ENCODE results near the gene PDE9A.

PDE9A gene

GRCh38 chr21:42760361-42760950 is 107.0 kb downstream of the PDE9A start:
- TF ChIP-seq, protein P1, sequence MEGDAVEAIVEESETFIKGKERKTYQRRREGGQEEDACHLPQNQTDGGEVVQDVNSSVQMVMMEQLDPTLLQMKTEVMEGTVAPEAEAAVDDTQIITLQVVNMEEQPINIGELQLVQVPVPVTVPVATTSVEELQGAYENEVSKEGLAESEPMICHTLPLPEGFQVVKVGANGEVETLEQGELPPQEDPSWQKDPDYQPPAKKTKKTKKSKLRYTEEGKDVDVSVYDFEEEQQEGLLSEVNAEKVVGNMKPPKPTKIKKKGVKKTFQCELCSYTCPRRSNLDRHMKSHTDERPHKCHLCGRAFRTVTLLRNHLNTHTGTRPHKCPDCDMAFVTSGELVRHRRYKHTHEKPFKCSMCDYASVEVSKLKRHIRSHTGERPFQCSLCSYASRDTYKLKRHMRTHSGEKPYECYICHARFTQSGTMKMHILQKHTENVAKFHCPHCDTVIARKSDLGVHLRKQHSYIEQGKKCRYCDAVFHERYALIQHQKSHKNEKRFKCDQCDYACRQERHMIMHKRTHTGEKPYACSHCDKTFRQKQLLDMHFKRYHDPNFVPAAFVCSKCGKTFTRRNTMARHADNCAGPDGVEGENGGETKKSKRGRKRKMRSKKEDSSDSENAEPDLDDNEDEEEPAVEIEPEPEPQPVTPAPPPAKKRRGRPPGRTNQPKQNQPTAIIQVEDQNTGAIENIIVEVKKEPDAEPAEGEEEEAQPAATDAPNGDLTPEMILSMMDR (IDR thresholded peaks at IDR 0.05; ENCODE audit: insufficient read depth, low read length, poor library complexity, severe bottlenecking), result no peak
- H3K36me3 ChIP-seq (ENCODE audit: control insufficient read depth, insufficient read depth, low read length), result no peaks in the 10 kb centered on the region
- peaks cover 1% of the 10 kb centered on the region for H3K27me3 ChIP-seq (replicated peaks; ENCODE audit: control insufficient read depth, insufficient read depth, low read length)
- H3K4me3 ChIP-seq (replicated peaks; ENCODE audit: low read depth, low read length), result no peak overlapping the region
- no peak for DNase-seq (ENCODE audit: extremely low read depth, insufficient read length)

DNA sequence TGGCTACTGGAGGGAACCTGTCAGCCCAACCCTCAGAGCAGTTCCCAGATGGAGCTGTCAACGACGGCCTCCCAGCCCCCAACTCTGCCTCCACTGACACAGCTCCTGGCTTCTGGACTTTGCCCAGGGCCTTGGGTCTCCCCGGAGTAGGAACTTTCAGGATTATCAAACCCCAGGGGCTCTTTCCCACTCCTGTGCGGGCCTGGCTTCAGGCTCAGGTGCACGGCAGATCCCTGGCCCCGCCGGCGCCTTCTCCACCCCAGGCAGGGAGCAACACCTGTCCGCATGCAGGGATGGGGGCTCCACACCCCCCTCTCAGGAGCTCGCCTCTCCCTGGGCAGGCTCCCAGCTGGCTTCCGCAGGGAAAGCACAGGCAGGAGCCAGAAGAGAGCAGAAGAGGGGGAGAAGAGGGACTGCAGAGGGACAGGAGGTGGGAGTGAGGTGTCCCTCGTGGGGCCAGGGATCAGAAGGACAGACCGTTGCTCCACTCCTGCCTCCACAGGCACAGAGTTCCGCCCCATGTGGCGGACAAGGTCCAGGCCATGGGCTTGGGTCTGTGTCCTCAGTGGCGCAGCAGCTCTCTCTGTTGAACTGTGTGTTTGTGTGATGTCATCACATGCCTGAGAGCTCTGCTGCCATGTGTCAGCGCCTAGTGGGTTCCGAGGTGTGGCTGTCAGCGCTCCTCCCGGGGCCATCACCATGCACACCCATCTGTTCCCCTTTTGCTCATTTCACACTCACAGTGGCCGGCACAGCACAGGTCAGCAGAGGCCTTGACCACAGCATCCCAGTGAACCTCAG is 107.7 kb downstream of the PDE9A start:
- Histone ChIP-seq H3K27me3 (replicated peaks; ENCODE audit: control insufficient read depth, insufficient read depth, low read length) (peaks cover 1% of the 10 kb centered on the region), H3K36me3 (ENCODE audit: control insufficient read depth, insufficient read depth, low read length) (no peaks in the 10 kb centered on the region), H3K4me3 (replicated peaks; ENCODE audit: low read depth, low read length) (no peak overlapping the region)
- DNase-seq (ENCODE audit: extremely low read depth, insufficient read length), result no peak
- TF ChIP-seq, protein P1 (IDR thresholded peaks at IDR 0.05; ENCODE audit: insufficient read depth, low read length, poor library complexity, severe bottlenecking), result no peak

DNA sequence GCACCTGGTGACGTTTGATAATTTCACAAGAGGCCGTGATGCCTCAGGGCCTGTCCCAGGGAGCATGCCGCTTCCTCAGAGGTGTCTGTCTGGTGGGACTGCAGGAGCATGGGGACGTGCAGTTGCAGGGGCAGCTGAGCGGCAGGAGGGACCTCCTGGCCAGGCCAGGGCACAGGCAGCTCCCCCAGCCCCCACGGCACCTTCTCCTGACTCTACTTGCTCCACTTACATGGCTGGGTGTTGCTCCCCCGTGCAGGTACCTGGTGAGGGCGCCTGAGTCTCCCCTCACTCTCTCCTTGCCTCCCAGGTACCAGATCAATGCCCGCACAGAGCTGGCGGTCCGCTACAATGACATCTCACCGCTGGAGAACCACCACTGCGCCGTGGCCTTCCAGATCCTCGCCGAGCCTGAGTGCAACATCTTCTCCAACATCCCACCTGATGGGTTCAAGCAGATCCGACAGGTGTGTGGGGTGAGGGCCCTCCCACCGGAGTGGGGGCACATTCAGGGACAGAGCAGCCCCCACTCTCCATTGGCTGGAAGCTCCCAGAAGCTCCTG is 108.4 kb downstream of the PDE9A start:
- DNase-seq (ENCODE audit: extremely low read depth, insufficient read length), result no peak
- no peaks in the 10 kb centered on the region for H3K36me3 ChIP-seq (ENCODE audit: control insufficient read depth, insufficient read depth, low read length)
- no peak overlapping the region for H3K4me3 ChIP-seq (replicated peaks; ENCODE audit: low read depth, low read length)
- H3K27me3 ChIP-seq (replicated peaks; ENCODE audit: control insufficient read depth, insufficient read depth, low read length), result peaks cover 1% of the 10 kb centered on the region
- TF ChIP-seq, protein P1 (IDR thresholded peaks at IDR 0.05; ENCODE audit: insufficient read depth, low read length, poor library complexity, severe bottlenecking), result no peak

- TF ChIP-seq, protein P1 (IDR thresholded peaks at IDR 0.05; ENCODE audit: insufficient read depth, low read length, poor library complexity, severe bottlenecking), result no peak
- Histone ChIP-seq H3K4me3 (replicated peaks; ENCODE audit: low read depth, low read length) (no peak overlapping the region), H3K36me3 (ENCODE audit: control insufficient read depth, insufficient read depth, low read length) (no peaks in the 10 kb centered on the region), H3K27me3 (replicated peaks; ENCODE audit: control insufficient read depth, insufficient read depth, low read length) (peaks cover 1% of the 10 kb centered on the region)
- DNase-seq (ENCODE audit: extremely low read depth, insufficient read length), result no peak
These were observed 110.4 kb downstream of the PDE9A start for GRCh38 chr21:42763581-42764442.

DNA sequence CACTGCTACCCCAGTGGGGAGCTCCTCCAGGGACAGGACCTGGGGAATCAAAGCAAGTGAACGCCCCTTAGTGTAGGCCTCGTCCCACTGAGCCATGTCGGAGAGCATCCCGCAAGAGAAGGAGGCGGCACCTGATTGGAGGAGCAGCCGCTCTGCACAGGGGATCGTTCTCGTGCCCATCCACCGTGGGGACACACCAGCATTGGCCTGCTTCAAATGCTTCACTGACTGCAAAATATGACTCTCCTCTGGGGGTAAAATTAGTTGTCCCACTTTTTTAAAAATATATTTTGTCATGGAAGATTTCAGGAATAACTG is 111.0 kb downstream of the PDE9A start:
- DNase-seq (ENCODE audit: extremely low read depth, insufficient read length), result no peak
- H3K36me3 ChIP-seq (ENCODE audit: control insufficient read depth, insufficient read depth, low read length), result no peaks in the 10 kb centered on the region

More for the DNA sequence above, 111.0 kb downstream of the PDE9A start:
- peaks cover 1% of the 10 kb centered on the region for H3K27me3 ChIP-seq (replicated peaks; ENCODE audit: control insufficient read depth, insufficient read depth, low read length)
- TF ChIP-seq, protein P1 (IDR thresholded peaks at IDR 0.05; ENCODE audit: insufficient read depth, low read length, poor library complexity, severe bottlenecking), result no peak
- H3K4me3 ChIP-seq (replicated peaks; ENCODE audit: low read depth, low read length), result no peak overlapping the region
